ENCODE results near the gene VIPR2.

- no peak for TF ChIP-seq TAF1 (IDR thresholded peaks at IDR 0.05; ENCODE audit: low read depth, low read length)
- no peak for TF ChIP-seq POLR2A (IDR thresholded peaks at IDR 0.05; ENCODE audit: low read depth, low read length)
- TF ChIP-seq POLR2AphosphoS5 (IDR thresholded peaks at IDR 0.05; ENCODE audit: low read depth, low read length) = no peak
- no peak for TF ChIP-seq POU2F2 (IDR thresholded peaks at IDR 0.05; ENCODE audit: low read depth, low read length)
Observed at GRCh38 chr7:159152816-159153215, 8.1 kb upstream of the VIPR2 start.
